GM21723 (cell line): Measurements from ENCODE around the gene YWHAH.
A peak's percentile ranks its signal among the peaks of the same experiment; 100 is the strongest.
"Not testable (repeated sequence)": the region's sequence is repeated elsewhere in the genome, so short reads cannot be mapped to it uniquely, and the experiment has no call there.

Source experiments
- ATAC-seq: cut with Tn5 transposase; IDR thresholded peaks from one replicate; pipeline ENCODE4 v1.9.1; 2021; ENCODE audit warnings: mild to moderate bottlenecking, moderate library complexity; ENCODE audit not compliant: unreplicated experiment

The YWHAH gene

DNA sequence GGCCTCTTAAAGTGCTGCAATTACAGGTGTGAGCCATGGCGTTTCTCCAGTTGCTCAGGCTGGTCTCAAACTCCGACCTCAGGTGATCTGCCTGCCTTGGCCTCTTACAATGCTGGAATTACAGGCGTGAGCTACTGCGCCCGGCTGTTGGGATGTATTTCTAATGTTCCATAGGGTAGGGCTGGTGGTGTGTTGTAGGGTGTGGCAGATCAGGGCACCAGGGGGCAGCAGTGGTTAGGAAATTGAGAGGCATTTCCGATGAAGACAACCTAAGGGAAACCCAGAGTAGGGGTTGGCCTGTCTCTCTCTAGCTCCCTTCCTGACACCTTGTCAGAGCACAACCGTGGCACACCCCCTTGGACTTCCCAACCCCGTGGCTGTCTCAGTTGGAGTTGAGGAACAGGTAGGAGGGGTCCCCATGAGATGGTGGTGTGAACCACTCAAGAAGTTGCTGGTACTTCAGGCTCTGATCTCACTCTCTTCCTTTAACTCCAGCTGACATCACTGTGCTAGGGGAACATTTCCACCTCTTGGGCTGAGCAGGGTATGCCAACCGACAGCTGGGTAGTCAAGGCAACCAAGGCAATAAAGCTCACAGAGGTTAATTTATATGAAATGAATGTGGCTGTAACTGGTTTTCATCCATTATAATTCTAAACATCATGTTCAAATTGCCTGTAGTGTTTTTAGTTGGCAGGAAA lies 33.0 kb downstream of the YWHAH start:
- ATAC-seq, result peak; percentile 57

DNA sequence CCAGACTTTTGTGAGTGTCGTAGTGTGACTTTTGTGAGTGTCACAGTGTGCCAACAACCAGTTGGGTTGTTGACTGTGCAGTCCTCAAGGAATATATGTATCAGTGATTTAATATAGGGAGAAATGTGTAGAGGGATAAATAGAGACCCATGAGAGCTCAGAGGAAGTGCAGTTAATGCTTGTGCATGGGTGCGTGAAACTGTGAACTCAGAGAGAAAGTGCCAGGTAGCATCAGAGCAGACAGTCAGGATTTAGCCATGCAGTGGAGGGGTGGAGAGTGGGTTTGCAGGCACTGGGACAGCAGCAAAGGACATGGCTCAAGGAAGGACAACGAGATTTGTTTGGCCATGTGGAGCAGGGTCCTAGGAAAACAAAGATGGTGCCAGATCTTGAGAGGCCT lies 33.6 kb downstream of the YWHAH start:
- ATAC-seq, result no peak

DNA sequence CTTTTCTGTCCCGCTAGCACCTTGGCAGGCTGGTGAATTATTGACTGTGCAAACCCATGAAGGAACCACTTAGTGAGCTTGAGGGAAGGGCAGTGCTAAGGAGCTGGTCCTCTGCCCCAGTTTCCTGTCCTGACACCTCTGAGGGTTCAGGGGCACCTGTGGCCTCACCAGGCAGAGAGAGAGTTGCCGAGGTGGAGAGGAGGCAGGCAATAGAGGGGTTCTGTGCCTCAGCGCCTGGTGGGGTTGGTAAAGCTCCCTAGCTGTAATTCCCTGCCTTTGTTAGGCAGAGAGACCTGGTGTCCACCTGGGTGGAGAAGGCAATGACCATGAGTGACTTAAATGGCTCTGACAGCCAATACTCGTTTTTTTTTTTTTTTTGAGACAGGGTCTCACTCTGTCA lies 36.3 kb downstream of the YWHAH start:
- ATAC-seq, result no peak

DNA sequence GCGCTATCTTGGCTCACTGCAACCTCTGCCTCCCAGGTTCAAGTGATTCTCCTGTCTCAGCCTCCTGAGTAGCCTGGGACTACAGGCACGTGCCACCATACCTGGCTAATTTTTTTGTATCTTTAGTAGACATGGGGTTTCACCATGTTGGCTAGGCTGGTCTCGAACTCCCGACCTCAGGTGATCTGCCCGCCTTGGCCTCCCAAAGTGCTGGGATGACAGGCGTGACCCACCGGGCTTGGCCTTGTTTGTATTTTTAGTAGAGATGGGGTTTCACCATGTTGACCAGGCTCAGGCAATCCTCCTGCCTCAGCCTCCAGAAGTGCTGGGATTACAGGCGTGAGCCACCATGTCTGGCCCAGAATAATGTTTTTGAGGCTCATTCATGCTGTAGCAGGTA lies 37.6 kb downstream of the YWHAH start:
- ATAC-seq, result not testable (repeated sequence)

DNA sequence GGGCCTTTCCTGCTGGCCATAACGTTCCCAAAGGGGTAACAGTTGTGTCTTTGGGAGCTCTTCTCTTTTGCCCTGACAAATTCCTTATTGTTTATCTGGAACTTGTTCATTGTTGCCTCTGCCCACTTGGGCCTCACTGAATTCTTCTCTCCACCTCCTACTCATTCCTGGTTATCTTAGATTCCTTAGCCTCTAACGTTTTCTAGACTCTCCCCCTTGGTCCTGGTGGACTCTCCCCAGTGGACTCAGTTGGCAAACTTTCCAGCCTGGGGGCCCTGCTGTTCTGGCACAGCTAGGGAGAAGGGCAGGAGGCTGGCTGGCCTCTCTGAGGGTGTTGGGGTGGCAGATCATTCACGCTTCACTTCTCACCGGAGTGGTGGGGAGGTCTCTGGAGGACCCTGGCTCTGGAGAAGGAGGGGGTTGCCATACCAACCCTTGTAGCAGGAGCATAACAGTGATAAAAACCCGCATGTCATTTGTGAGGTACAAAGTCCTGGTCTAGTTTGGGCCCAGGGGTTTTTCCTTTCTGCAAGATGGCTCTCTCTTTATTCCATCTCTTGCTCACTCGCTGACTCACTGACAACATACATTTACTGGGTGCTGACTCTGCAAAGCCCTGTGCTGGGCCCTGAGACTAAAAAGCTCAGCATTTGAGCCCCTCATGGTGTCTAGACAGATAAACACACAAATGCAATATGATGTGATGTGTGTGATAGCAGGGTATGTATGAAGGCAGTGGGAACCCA lies 39.7 kb downstream of the YWHAH start:
- ATAC-seq, result no peak

DNA sequence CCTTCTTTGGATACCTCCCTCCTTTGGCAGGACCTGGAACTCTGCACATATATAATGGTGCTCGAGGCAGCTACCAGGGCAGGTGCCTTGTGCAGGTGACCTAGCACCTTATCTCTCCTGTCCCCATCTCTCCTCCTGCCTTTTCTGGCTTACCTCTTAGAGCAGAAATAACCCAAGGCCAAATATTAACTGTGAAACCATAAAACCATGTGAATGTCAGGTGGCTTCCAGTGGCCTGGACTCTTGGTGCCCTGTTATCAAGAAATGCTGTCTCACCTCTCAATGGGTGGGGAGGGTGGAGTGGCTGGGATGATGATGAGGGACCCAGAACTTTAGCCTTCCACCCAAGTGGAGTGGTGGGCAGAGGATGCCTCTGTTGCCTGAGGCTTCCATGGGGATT lies 42.9 kb downstream of the YWHAH start:
- no peak for ATAC-seq

DNA sequence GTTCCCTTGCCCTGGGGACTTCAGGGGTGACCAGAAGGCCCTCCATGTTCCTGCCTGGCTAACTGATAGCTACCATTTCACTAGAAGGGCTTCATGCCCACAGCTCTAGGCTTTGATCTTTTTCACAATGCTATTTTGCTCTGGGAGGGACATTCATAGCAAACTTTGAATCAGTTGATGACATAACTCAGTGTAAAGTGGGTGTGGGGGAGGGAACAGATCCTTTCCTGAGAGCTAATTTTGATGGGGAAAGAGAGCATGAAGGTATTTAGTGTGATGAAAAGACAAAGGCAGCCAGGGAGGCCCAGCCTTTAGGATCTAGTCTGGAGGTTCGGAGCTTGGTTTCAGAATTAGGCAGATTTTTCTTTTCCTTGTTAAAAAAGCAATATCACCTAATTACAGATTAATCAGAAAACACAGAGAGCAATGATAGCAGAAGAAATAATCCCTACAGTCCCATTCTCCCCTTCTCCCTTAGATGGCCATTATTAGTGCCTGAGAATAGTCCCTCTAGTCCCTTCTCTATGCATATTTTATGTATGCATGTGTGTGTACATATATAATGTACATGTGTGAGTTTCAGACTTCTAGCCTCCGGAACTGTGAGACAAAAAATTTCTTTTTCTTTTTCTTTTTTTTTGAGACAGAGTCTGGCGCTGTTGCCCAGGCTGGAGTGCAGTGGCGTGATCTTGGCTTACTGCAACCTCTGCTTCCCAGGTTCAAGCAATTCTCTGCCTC lies 46.9 kb downstream of the YWHAH start:
- no peak for ATAC-seq

DNA sequence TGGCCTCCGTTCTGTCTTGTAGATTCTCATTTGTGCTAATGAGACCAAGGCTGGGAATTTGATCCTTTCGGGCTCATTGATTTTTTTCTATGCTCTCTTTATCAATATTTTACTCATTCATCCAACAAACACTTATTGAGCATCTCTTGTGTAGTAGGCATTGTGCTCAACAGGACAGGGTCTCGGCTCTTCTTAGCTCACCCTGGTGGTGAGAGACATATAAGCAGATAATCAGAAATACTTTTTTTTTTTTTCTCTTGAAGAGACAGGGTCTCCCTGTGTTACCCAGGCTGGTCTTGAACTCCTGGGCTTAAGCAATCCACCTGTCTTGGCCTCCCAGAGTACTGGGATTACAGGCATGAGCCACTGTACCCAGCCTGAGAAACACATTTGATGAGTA lies 50.7 kb downstream of the YWHAH start:
- ATAC-seq, result no peak

DNA sequence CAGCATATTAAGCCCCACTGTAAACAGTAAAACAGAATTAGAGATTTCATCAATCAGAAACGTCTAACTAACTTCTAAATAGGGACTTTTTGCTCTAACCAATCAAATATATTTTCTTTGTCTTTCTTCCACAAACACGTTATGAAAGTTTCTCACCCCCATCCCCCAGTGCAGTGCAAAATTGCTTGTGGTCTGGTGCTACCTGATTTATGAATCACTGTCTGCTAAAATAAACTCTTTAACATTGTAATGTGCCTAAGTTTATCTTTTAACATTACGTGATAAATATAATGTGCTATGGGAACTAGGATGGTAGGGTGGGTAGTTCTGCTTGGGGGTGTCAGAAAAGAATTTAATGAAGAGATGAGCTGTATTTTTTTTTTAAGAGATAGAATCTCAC lies 51.5 kb downstream of the YWHAH start:
- no peak for ATAC-seq

DNA sequence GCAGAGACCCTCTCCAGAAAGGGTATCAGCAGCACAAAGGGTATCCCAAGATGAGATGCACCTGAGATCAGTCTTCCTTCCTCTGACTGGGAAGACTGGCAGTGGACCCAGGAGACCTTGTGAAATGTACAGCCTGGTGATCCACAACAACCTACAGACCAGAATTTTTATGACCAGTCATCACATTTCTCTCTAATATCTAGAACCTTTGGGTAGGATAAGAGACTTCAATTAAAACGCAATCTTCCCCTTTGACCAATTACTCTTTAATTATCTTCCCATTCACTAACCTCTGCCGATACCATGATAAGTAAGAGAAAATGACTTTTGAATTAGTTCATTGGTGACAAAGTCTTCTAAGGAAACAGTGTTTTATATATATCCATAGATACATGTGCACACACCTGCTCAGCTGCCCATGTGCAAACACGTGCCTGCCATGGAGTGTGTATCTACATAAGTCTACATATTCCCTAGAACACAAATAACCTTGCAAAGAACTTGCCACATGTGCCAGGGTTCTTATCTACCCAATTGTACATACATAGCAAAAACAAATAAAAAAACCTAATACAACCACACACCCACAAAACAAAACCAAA lies 54.5 kb downstream of the YWHAH start:
- ATAC-seq, result no peak

DNA sequence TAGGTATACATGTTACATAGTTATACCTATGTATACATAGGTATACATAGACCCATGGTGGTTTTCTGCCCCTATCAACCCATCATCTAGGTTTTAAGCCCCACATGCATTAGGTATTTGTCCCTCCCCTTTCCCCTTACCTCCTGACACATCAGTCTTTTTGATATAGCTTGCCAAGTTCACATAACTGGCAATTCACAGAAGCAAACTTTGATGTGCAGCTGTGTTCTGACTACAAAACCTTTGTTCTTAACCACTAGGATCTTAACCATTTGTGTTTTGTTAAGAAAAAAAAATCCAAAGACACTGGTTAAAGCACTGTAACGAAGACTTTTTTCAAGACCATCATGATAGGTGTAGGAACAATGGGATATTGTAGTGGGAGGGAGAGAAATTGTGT lies 55.8 kb downstream of the YWHAH start:
- ATAC-seq, result no peak

DNA sequence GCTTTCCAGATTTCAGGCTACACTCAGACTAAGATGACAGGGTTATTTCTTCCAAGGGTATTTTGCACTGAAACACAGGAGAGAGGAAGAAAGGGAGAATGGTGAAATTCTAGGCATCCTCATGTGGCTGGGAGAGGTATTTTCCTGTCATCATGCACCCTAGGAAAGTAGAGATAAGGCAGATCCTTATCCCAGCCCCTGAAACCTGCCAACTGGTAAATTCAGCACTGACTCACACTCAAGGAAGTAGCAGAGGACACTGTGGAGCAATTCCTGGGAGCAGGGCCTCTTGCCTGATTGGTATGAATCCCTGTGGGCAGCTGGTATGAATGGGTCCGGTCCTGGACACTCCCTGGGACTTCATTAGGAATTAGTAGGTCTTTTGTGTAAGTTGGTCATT lies 61.1 kb downstream of the YWHAH start:
- no peak for ATAC-seq
